Measurements from ENCODE around the gene EMILIN3. TPM values are rescaled to one million over a fixed set of nuclear protein-coding genes. Genes with fewer than 3 reads are reported as not detected.

EMILIN3 gene
- total RNA-seq, 1 experiment from 2014 or later = 5.9 TPM

GRCh38 chr20:41361757-41362747 lies 4.6 kb downstream of the EMILIN3 start:
- DNase-seq = peak; percentile 23
- Histone ChIP-seq H3K4me2 (ENCODE audit: insufficient read depth, insufficient read length, low read length) (no peak overlapping the region), H3K4ac (ENCODE audit: low read depth, low read length) (no peak overlapping the region), H3K9ac (ENCODE audit: extremely low read depth, insufficient read length, low read length) (no peak overlapping the region), H3K27ac (ENCODE audit: insufficient read length, low read depth, low read length) (no peak overlapping the region), H3K4me1 (ENCODE audit: insufficient read depth, low read length) (no peaks in the 10 kb centered on the region), H3K9me3 (ENCODE audit: control insufficient read depth, low read depth, low read length) (no peaks in the 10 kb centered on the region), H3K23ac (ENCODE audit: insufficient read length, low read depth, low read length) (no peak overlapping the region), H2BK120ac (ENCODE audit: low read depth, low read length, poor library complexity, severe bottlenecking) (no peak overlapping the region), H3K56ac (ENCODE audit: insufficient read length, low read depth, low read length) (no peak overlapping the region), H2BK15ac (ENCODE audit: low read depth, low read length) (no peak overlapping the region), H3K23me2 (ENCODE audit: insufficient read length, low read depth, low read length, poor library complexity, severe bottlenecking) (peaks cover 3% of the 10 kb centered on the region), H3K79me1 (ENCODE audit: insufficient read depth, low read depth, low read length, poor library complexity, severe bottlenecking) (no peaks in the 10 kb centered on the region), H4K20me1 (ENCODE audit: control insufficient read depth, insufficient read depth, insufficient read length) (no peaks in the 10 kb centered on the region), H3K18ac (ENCODE audit: insufficient read length, low read depth, low read length) (no peak overlapping the region), H2BK5ac (ENCODE audit: insufficient read length, low read length) (no peak overlapping the region), H2AK5ac (ENCODE audit: insufficient read length, low read length) (no peak overlapping the region), H2AFZ (ENCODE audit: low read length) (no peak overlapping the region), H3T11ph (ENCODE audit: low read length) (no peak overlapping the region), H4K91ac (ENCODE audit: insufficient read length, low read depth, low read length) (no peak overlapping the region), H4K8ac (replicated peaks; ENCODE audit: insufficient read length, low read depth, low read length) (no peak overlapping the region), H3K79me2 (ENCODE audit: insufficient read depth, low read length) (no peaks in the 10 kb centered on the region), H3K14ac (ENCODE audit: insufficient read depth, low read length) (no peak overlapping the region), H2BK12ac (ENCODE audit: insufficient read length, low read depth, low read length) (no peak overlapping the region), H3K27me3 (ENCODE audit: insufficient read depth, low read length) (peaks cover 7% of the 10 kb centered on the region), H4K5ac (ENCODE audit: insufficient read length, low read depth, low read length) (no peak overlapping the region), H2BK20ac (ENCODE audit: low read depth, low read length, poor library complexity, severe bottlenecking) (no peak overlapping the region)
- peaks cover 0 to 3% (median 0%) of the 10 kb centered on the region in 3 experiments; a peak in 2 of 7 replicates for H3K36me3 Mint-ChIP-seq (ENCODE audit: insufficient read depth in 1 of 3, low read depth in 3 of 3)
- H3K27ac Mint-ChIP-seq = no peak overlapping the region; a peak in 1 of 7 replicates
- TF ChIP-seq CTCF (conservative IDR thresholded peaks at IDR 0.05) = no peak
- H3K4me1 Mint-ChIP-seq = peaks cover 4 to 9% of the 10 kb centered on the region in 2 experiments
- peaks cover 20% of the 10 kb centered on the region for H3K27me3 Mint-ChIP-seq (ENCODE audit: low read depth)
- no peaks in the 10 kb centered on the region for H3K9me3 Mint-ChIP-seq
- no CpG with 5 or more reads among the region's 45 CpGs for WGBS (ENCODE audit: extremely low coverage, insufficient read length, low lambda C conversion rate)
- H3K4me3 Mint-ChIP-seq = no peak overlapping the region
